Stomach (tissue), 4 donors: ENCODE results near the gene COPE.

Source experiments
- CTCF ChIP-seq, 7 experiments: fragments of 450-650 bp in 4 of 7; fragments of 200-600 bp in 3 of 7; sonication (generic) in 3 of 7; IDR thresholded peaks; one replicate each; pipeline ENCODE4 v1.5.1; 2016 to 2019; ENCODE audit warnings: antibody characterized with exemption in 7 of 7, control low read depth in 2 of 7, mild to moderate bottlenecking in 1 of 7
- POLR2A ChIP-seq, 4 donors: fragments of 450-650 bp; IDR thresholded peaks; one replicate each; pipeline ENCODE4 v1.6.1; 2016; ENCODE audit warnings: antibody characterized with exemption in 4 of 4, control low read depth in 2 of 4, mild to moderate bottlenecking in 1 of 4, moderate library complexity in 1 of 4

GRCh38 chr19:18919900-18920214, 670 bp upstream of the COPE start:
- no peak for TF ChIP-seq CTCF (IDR thresholded peaks at IDR 0.05)
- no peak for TF ChIP-seq POLR2A (IDR thresholded peaks at IDR 0.05)
